Smooth muscle cell (in vitro differentiated cells): ENCODE data around the gene DTNA. TPM values are rescaled to one million over a fixed set of nuclear protein-coding genes. Genes with fewer than 3 reads are reported as not detected.

ENCODE experiments used
- DNase-seq: peaks from one replicate; lab custom pipeline; 2025; ENCODE audit not compliant: unreplicated experiment; lab: John Stamatoyannopoulos, UW
- H2AFZ ChIP-seq: fragments of 200-600 bp; sonication (generic); 2 replicates; pipeline ENCODE4 v1.6.0; 2016; ENCODE audit warnings: antibody characterized with exemption, low read depth, mild to moderate bottlenecking
- H3F3A ChIP-seq: fragments of 200-600 bp; sonication (generic); 2 replicates; pipeline ENCODE4 v1.6.0; 2017; ENCODE audit warnings: antibody characterized with exemption, low read depth
- H3K27ac ChIP-seq: fragments of 200-600 bp; sonication (generic); 2 replicates; pipeline ENCODE4 v1.5.1; 2016; ENCODE audit warnings: low read depth, mild to moderate bottlenecking
- H3K27me3 ChIP-seq: fragments of 200-600 bp; sonication (generic); 2 replicates; pipeline ENCODE4 v1.6.1; 2016; ENCODE audit warnings: low read depth, mild to moderate bottlenecking
- H3K36me3 ChIP-seq: fragments of 200-600 bp; sonication (generic); 2 replicates; pipeline ENCODE4 v1.5.1; 2016; ENCODE audit warnings: low read depth
- H3K4me1 ChIP-seq: fragments of 200-600 bp; sonication (generic); 2 replicates; pipeline ENCODE4 v1.5.1; 2016; ENCODE audit warnings: low read depth
- H3K4me2 ChIP-seq: fragments of 200-600 bp; sonication (generic); 2 replicates; pipeline ENCODE4 v1.6.0; 2016; ENCODE audit warnings: mild to moderate bottlenecking
- H3K4me3 ChIP-seq: fragments of 200-600 bp; sonication (generic); 2 replicates; pipeline ENCODE4 v1.5.1; 2016; ENCODE audit warnings: mild to moderate bottlenecking
- H3K79me2 ChIP-seq: fragments of 200-600 bp; sonication (generic); 2 replicates; pipeline ENCODE4 v1.6.0; 2016; ENCODE audit warnings: low read depth, mild to moderate bottlenecking
- H3K9ac ChIP-seq: fragments of 200-600 bp; sonication (generic); 2 replicates; pipeline ENCODE4 v1.6.0; 2016; ENCODE audit warnings: low read depth
- H3K9me3 ChIP-seq: fragments of 200-600 bp; sonication (generic); replicated peaks from 2 replicates; pipeline ENCODE4 v1.5.1; 2016; ENCODE audit warnings: low read depth
- H4K20me1 ChIP-seq: fragments of 200-600 bp; sonication (generic); 2 replicates; pipeline ENCODE4 v1.6.0; 2016; ENCODE audit warnings: low read depth
- WGBS: methylation state at CpG from one replicate; pipeline ENCODE4 v1.1.7; 2016; ENCODE audit warnings: low lambda C conversion rate; 5-methylcytosine and 5-hydroxymethylcytosine counted together
- polyA plus RNA-seq: library from polyadenylated mRNA; unstranded; fragments of >200 nt; fragmentation: Nextera tagmentation; extraction: Ambion mirVana; gene quantifications from 2 replicates; pipeline ENCODE4 v1.2.1, GENCODE V29; 2016
- total RNA-seq: library from RNA; depleted of rRNA; stranded (reverse); fragments of >200 nt; gene quantifications from 2 replicates; pipeline ENCODE4 v1.2.3, GENCODE V29; 2014
- TF ChIP-seq, protein P1 (sequence below): fragments of 200-600 bp; sonication (generic); IDR thresholded peaks from 2 replicates; pipeline ENCODE4 v1.5.1; 2017; ENCODE audit warnings: borderline replicate concordance, mild to moderate bottlenecking, antibody characterized with exemption; ENCODE audit not compliant: insufficient read depth, poor library complexity, severe bottlenecking

The DTNA gene
- total and polyA plus RNA-seq, 2 experiments from 2014 or later = 3.0 to 3.1 TPM

DNA sequence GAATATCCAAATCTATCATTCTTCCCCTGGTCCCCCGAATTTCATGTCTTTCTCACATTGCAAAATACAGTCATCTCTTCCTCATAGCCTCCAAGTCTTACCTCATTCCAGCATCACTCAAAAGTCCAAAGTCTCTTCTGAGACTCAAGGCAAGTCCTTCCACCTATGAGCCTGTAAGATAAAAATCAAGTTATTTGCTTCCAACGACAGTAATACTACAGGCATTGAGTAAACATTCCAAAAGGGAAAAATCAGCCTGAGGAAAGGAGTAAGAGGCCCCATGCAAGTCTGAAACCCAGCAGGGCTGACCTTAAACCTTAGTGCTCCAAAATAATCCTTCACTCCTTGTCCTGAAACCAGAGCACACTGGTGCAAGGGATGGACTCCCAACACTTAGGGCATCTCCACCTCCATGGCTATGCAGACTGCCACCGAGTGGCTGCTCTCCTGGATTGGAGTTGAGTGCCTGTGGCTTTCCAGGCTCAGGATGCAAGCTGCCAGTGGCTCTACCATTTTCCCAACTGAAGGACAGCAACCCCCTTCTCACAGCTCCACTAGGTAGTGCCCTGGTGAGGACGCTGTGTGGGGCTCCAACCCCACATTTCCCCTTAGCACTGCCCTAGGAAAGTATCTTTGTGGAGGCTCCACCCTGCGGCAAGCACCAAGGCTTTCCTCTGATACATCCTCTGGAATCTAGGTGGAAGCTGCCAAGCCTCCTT is 16.3 kb downstream of the DTNA start:
- Histone ChIP-seq H3K79me2 (no peaks in the 10 kb centered on the region), H3K27me3 (no peaks in the 10 kb centered on the region), H3F3A (no peaks in the 10 kb centered on the region), H3K4me1 (no peaks in the 10 kb centered on the region), H2AFZ (no peak overlapping the region), H3K36me3 (no peaks in the 10 kb centered on the region), H3K4me2 (no peak overlapping the region), H3K9ac (no peak overlapping the region), H3K9me3 (no peaks in the 10 kb centered on the region), H3K27ac (no peak overlapping the region), H4K20me1 (no peaks in the 10 kb centered on the region), H3K4me3 (no peak overlapping the region)
- WGBS = 60% methylated on average over 5 of the region's 5 CpGs
- TF ChIP-seq, protein P1, sequence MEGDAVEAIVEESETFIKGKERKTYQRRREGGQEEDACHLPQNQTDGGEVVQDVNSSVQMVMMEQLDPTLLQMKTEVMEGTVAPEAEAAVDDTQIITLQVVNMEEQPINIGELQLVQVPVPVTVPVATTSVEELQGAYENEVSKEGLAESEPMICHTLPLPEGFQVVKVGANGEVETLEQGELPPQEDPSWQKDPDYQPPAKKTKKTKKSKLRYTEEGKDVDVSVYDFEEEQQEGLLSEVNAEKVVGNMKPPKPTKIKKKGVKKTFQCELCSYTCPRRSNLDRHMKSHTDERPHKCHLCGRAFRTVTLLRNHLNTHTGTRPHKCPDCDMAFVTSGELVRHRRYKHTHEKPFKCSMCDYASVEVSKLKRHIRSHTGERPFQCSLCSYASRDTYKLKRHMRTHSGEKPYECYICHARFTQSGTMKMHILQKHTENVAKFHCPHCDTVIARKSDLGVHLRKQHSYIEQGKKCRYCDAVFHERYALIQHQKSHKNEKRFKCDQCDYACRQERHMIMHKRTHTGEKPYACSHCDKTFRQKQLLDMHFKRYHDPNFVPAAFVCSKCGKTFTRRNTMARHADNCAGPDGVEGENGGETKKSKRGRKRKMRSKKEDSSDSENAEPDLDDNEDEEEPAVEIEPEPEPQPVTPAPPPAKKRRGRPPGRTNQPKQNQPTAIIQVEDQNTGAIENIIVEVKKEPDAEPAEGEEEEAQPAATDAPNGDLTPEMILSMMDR = no peak
- DNase-seq = no peak

DNA sequence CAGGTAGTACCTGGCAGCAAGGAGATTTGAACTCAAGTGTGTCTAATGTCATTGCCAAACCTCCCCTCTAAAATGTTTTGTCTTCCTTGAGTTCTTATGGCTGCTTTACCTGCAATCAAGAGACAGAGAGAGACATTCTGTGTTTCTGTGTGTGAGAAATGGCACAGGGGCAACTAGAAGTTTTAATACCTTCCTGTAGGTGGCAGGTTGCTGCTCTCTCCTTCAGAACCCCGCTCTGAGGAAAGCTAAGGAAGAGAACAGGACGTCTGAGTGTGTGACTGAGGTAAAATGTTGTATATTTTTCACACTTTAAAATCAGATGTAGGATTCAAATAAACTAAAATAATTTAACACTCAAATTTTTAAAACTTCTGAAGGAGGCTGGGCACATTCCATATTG is 19.2 kb downstream of the DTNA start:
- H3K27me3 ChIP-seq = no peaks in the 10 kb centered on the region
- H3K4me1 ChIP-seq = no peaks in the 10 kb centered on the region
- DNase-seq = no peak
- no peak overlapping the region for H3K9ac ChIP-seq
- no peaks in the 10 kb centered on the region for H3F3A ChIP-seq
- WGBS = 27% methylated on average over 2 of the region's 2 CpGs
- H3K27ac ChIP-seq = no peak overlapping the region
- no peak overlapping the region for H2AFZ ChIP-seq
- no peaks in the 10 kb centered on the region for H3K9me3 ChIP-seq
- no peaks in the 10 kb centered on the region for H3K36me3 ChIP-seq
- H4K20me1 ChIP-seq = no peaks in the 10 kb centered on the region
- no peak overlapping the region for H3K4me3 ChIP-seq
- H3K4me2 ChIP-seq = no peak overlapping the region
- no peaks in the 10 kb centered on the region for H3K79me2 ChIP-seq
- TF ChIP-seq, protein P1 = peak; percentile 68

DNA sequence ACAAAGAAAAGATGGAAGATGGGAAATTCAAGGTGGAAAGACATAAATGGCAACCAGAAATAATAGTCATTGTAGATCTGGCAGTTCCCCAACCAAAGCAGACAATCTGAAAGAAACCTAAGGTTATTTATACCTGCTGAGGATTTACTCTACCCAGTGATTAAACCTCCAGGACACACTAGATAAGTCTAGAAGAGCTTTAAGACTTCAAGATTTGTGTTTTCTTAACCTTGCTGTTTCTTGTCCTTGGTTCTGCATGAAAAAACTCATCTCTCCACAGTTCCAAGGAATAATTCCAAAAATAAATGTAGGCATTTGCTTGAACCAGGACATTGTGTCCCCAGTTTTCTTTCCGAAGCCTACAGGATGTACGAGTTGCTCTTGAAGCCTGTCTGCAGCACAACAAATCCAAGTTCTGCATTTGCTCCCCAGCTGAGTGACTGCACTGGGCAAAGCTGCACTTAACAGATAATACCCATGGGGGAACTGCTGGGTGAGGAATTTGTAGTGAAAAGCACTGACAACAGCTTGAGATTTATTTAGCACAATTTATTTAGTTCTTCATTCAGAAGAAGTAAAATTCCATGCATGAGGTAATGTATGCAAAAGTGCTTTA is 19.8 kb downstream of the DTNA start:
- no peak for DNase-seq
- Histone ChIP-seq H3K4me3 (no peak overlapping the region), H3K4me2 (no peak overlapping the region), H3K79me2 (no peaks in the 10 kb centered on the region), H4K20me1 (no peaks in the 10 kb centered on the region), H3K36me3 (no peaks in the 10 kb centered on the region), H3F3A (no peaks in the 10 kb centered on the region), H3K27me3 (no peaks in the 10 kb centered on the region), H3K9ac (no peak overlapping the region), H2AFZ (no peak overlapping the region), H3K4me1 (no peaks in the 10 kb centered on the region), H3K27ac (no peak overlapping the region), H3K9me3 (no peaks in the 10 kb centered on the region)
- TF ChIP-seq, protein P1 = no peak
- WGBS = 87% methylated on average over 2 of the region's 2 CpGs

- H3K27ac ChIP-seq = no peak overlapping the region
- H3K27me3 ChIP-seq = no peaks in the 10 kb centered on the region
- H3K9ac ChIP-seq = no peak overlapping the region
- H2AFZ ChIP-seq = no peak overlapping the region
- no peaks in the 10 kb centered on the region for H3F3A ChIP-seq
- H3K9me3 ChIP-seq = no peaks in the 10 kb centered on the region
- no peaks in the 10 kb centered on the region for H3K4me1 ChIP-seq
- no peaks in the 10 kb centered on the region for H3K36me3 ChIP-seq
- no peaks in the 10 kb centered on the region for H3K79me2 ChIP-seq
- H3K4me3 ChIP-seq = no peak overlapping the region
- TF ChIP-seq, protein P1 = no peak
- H3K4me2 ChIP-seq = no peak overlapping the region
- H4K20me1 ChIP-seq = no peaks in the 10 kb centered on the region
- DNase-seq = no peak
Measured at GRCh38 chr18:34730774-34731173, 20.7 kb downstream of the DTNA start.
